Fibroblast of lung (primary cell): ENCODE data around the gene GALNT11.

Experiments
- CTCF ChIP-seq, 2 donors: IDR thresholded peaks in 1 of 2; conservative IDR thresholded peaks in 1 of 2; 1 replicate in 1 of 2; 2 replicates in 1 of 2; pipeline ENCODE4 v1.5.1; 2011 to 2012; ENCODE audit warnings: low read length in 2 of 2, control low read depth in 1 of 2, inconsistent platforms in 1 of 2, low read depth in 1 of 2, mild to moderate bottlenecking in 1 of 2
- EZH2 ChIP-seq: IDR thresholded peaks from 2 replicates; pipeline ENCODE4 v1.5.1; 2012; ENCODE audit warnings: low read length, control low read depth, mild to moderate bottlenecking; ENCODE audit errors: missing control alignments

- TF ChIP-seq CTCF (conservative IDR thresholded peaks at IDR 0.05 in 1 of 2, IDR thresholded peaks at IDR 0.05 in 1 of 2; ENCODE audit: low read depth in 1 of 2, low read length in 2 of 2) (no peak), EZH2 (no peak)
Measured at GRCh38 chr7:152117356-152117755, 91.9 kb downstream of the GALNT11 start.
